ENCODE data around the gene ABCC6. TPM values are rescaled to one million over a fixed set of nuclear protein-coding genes. Genes with fewer than 3 reads are reported as not detected.

The ABCC6 gene
- total and polyA plus RNA-seq, 2 of the 4 experiments (the other 2 are of a cell fraction): 0.36 to 1.3 TPM

- dilution Hi-C loops (cut with HindIII; ENCODE audit: low sequenced_read_pairs, unreplicated experiment): no loop called here
- Histone ChIP-seq H4K91ac (ENCODE audit: insufficient read depth, low read depth, low read length) (no peak overlapping the region), H4K8ac (ENCODE audit: low read depth in 2 of 2, low read length in 2 of 2) (no peak overlapping the region), H3K4ac (ENCODE audit: low read depth, low read length) (no peak overlapping the region), H3K9me1 (ENCODE audit: insufficient read depth, low read length) (peaks cover 9% of the 10 kb centered on the region; the same call in 1 of the 2 replicates), H2BK20ac (ENCODE audit: low read depth, low read length) (no peak overlapping the region), H3K4me2 (ENCODE audit: low read depth, low read length) (no peak overlapping the region), H3K27me3 (ENCODE audit: control insufficient read depth, insufficient read depth, low read length) (no peaks in the 10 kb centered on the region), H3K23ac (ENCODE audit: low read depth, low read length) (no peak overlapping the region), H3K79me1 (ENCODE audit: low read depth in 1 of 2, low read length in 2 of 2) (peaks cover 17 to 49% of the 10 kb centered on the region in 2 experiments), H2BK15ac (ENCODE audit: low read depth, low read length) (no peak overlapping the region), H2BK5ac (ENCODE audit: low read depth, low read length, poor library complexity, severe bottlenecking) (no peak overlapping the region), H2AK9ac (replicated peaks; ENCODE audit: low read depth, low read length, poor library complexity) (no peak overlapping the region), H3K14ac (replicated peaks; ENCODE audit: low read depth, low read length) (no peak overlapping the region), H4K20me1 (ENCODE audit: insufficient read depth, low read length) (peaks cover 20% of the 10 kb centered on the region), H3K36me3 (ENCODE audit: control insufficient read depth, insufficient read depth, low read length) (peaks cover 83% of the 10 kb centered on the region), H3K9me3 (ENCODE audit: control insufficient read depth, insufficient read depth, low read length) (no peaks in the 10 kb centered on the region), H4K5ac (ENCODE audit: low read depth, low read length) (no peak overlapping the region), H3K56ac (ENCODE audit: extremely low read depth, insufficient read depth, low read length) (no peak overlapping the region), H2AK5ac (ENCODE audit: low read depth, low read length) (no peak overlapping the region), H2AFZ (replicated peaks; ENCODE audit: low read length, poor library complexity) (no peak overlapping the region), H3K4me3 (ENCODE audit: insufficient read depth, low read depth, low read length) (no peak overlapping the region), H3K18ac (ENCODE audit: low read depth, low read length) (no peak overlapping the region), H2BK120ac (ENCODE audit: low read depth, low read length) (no peak overlapping the region), H3K9ac (ENCODE audit: low read depth, low read length) (no peak overlapping the region), H3K27ac (ENCODE audit: insufficient read depth, low read length) (no peak overlapping the region), H3K4me1 (ENCODE audit: control insufficient read depth, insufficient read depth, low read length) (no peaks in the 10 kb centered on the region)
- 93% methylated on average over 11 of the region's 14 CpGs; no CpG with 5 or more reads in 1 of the 2 experiments for WGBS, 2 experiments (ENCODE audit: extremely low coverage in 2 of 2, insufficient read length in 1 of 2)
- TF ChIP-seq NFE2L2 (IDR thresholded peaks at IDR 0.05; ENCODE audit: low read depth, low read length): no peak
- TF ChIP-seq USF2 (IDR thresholded peaks at IDR 0.05; ENCODE audit: low read depth, low read length): no peak
- no peak for TF ChIP-seq CTCF (conservative IDR thresholded peaks at IDR 0.05; ENCODE audit: low read depth, low read length)
- no peak for TF ChIP-seq MXI1 (IDR thresholded peaks at IDR 0.05; ENCODE audit: borderline replicate concordance, low read depth, low read length)
- TF ChIP-seq CEBPB (IDR thresholded peaks at IDR 0.05; ENCODE audit: low read depth, low read length): no peak
- no peak for TF ChIP-seq RCOR1 (IDR thresholded peaks at IDR 0.05; ENCODE audit: insufficient replicate concordance, low read length)
- no peak for TF ChIP-seq MAFK (IDR thresholded peaks at IDR 0.05; ENCODE audit: low read depth, low read length)
- TF ChIP-seq MAZ (IDR thresholded peaks at IDR 0.05; ENCODE audit: borderline replicate concordance, low read depth, low read length): no peak
- TF ChIP-seq CHD1 (IDR thresholded peaks at IDR 0.05; ENCODE audit: low read depth, low read length): no peak
- ChIA-PET CTCF (interaction anchor here (0.7 kb wide), 1 partner anchor 34 kb away, joined by 4 read pairs; no protein-coding TSS in a partner anchor), POLR2A (ENCODE audit: unreplicated experiment) (no interaction called here)
- BruUV-seq (replicated peaks): no TSS peak
- DNase-seq (no peak), ATAC-seq (ENCODE audit: low read depth) (no peak)
- intact Hi-C loops (cut with micrococcal nuclease): no loop called here
- in situ Hi-C loops (cut with MboI; ENCODE audit: low sequenced_read_pairs): no loop called here
Measured at GRCh38 chr16:16105646-16106045, 117.6 kb downstream of the ABCC6 start.

All from IMR-90 (cell line).